Measurements from ENCODE around the gene SART3. TPM values are rescaled to one million over a fixed set of nuclear protein-coding genes. Genes with fewer than 3 reads are reported as not detected.

The SART3 gene
- total and polyA plus RNA-seq, 2 of the 8 experiments (the other 6 are each of a cell fraction or from before 2014, with no cell fraction given), result 16.0 to 103 TPM

DNA sequence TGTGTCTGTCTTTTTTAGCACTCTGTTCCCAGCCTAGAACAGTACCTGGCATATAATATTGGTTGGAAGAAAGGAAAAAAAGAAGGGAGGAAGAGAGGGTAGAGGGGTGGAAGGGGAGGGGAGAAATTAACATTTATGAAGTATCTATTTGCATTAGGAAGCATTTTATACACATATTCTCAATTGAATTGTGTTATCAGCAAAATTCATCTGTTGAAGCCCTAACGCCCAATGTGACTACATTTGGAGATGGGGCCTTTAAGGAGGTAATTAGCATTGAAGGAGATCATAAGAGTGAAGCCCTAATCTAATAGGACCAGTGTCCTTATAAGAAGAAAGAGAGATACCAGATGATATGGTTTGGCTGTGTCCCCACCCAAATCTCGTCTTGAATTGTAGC lies 76.1 kb downstream of the SART3 start:
- Histone ChIP-seq H3K4ac (replicated peaks; ENCODE audit: insufficient read length, low read depth, low read length) (no peak overlapping the region), H3K27me3 (replicated peaks in 1 of 4; ENCODE audit: control insufficient read depth in 3 of 4, extremely low read depth in 1 of 4, insufficient read depth in 3 of 4, low read length in 3 of 4) (no peaks in the 10 kb centered on the region), H2AFZ (ENCODE audit: low read length) (no peak overlapping the region), H3K4me3 (ENCODE audit: extremely low read depth in 1 of 4, insufficient read depth in 2 of 4, low read depth in 3 of 4, low read length in 4 of 4) (no peak overlapping the region), H2BK20ac (ENCODE audit: low read length) (no peak overlapping the region), H3K14ac (ENCODE audit: insufficient read length) (no peak overlapping the region), H4K5ac (ENCODE audit: insufficient read length, low read depth, low read length) (no peak overlapping the region), H2BK15ac (ENCODE audit: low read length) (no peak overlapping the region), H3K4me1 (replicated peaks in 1 of 4; ENCODE audit: control insufficient read depth in 3 of 4, insufficient read depth in 4 of 4, low read length in 3 of 4) (peaks cover 0 to 5% (median 3%) of the 10 kb centered on the region in 4 experiments; a peak in 3 of 7 replicates), H3K4me2 (ENCODE audit: insufficient read depth in 1 of 2, low read depth in 2 of 2, low read length in 2 of 2) (no peak overlapping the region), H3K23me2 (ENCODE audit: low read depth, low read length) (0 out of 2 replicates have a peak, but pooled peaks cover 2% of the 10 kb centered on the region), H4K20me1 (replicated peaks in 1 of 2; ENCODE audit: control insufficient read depth in 1 of 2, insufficient read depth in 2 of 2, low read length in 2 of 2) (no peaks in the 10 kb centered on the region), H4K91ac (replicated peaks; ENCODE audit: insufficient read length, low read length) (no peak overlapping the region), H3K18ac (ENCODE audit: extremely low read depth, low read length) (no peak overlapping the region), H4K8ac (ENCODE audit: extremely low read depth, insufficient read depth, low read length) (no peak overlapping the region), H2AK5ac (ENCODE audit: low read depth, low read length) (no peak overlapping the region), H3K79me1 (ENCODE audit: low read depth, low read length) (no peaks in the 10 kb centered on the region), H3K56ac (replicated peaks; ENCODE audit: insufficient read length, low read depth, low read length) (peak overlapping the region; percentile 73), H3K27ac (ENCODE audit: low read depth, low read length) (no peak overlapping the region), H3K79me2 (ENCODE audit: control insufficient read depth in 1 of 2, insufficient read depth in 2 of 2, low read length in 2 of 2) (no peaks in the 10 kb centered on the region), H3K36me3 (ENCODE audit: control insufficient read depth in 2 of 4, insufficient read depth in 4 of 4, low read length in 3 of 4) (no peaks in the 10 kb centered on the region), H2BK120ac (replicated peaks; ENCODE audit: low read depth, low read length) (no peak overlapping the region), H2BK12ac (ENCODE audit: low read depth, low read length) (no peak overlapping the region), H2BK5ac (ENCODE audit: low read depth, low read length) (no peak overlapping the region), H3K9ac (replicated peaks in 1 of 4; ENCODE audit: extremely low read depth in 1 of 4, low read depth in 3 of 4, low read length in 3 of 4) (no peak overlapping the region), H3K23ac (ENCODE audit: insufficient read length) (no peak overlapping the region), H3K9me3 (ENCODE audit: insufficient read depth in 2 of 2, low read depth in 1 of 2, low read length in 1 of 2) (0 out of 4 replicates have a peak, but pooled peaks cover 0 to 8% of the 10 kb centered on the region in 2 experiments)
- POLR2A ChIA-PET (ENCODE audit: partially characterized antibody), result interaction anchor here (1.4 kb wide), 1 partner anchor 77 kb away, joined by 3 read pairs; the partner anchor contains the start of gene ISCU
- no peak for FAIRE-seq
- CTCF ChIA-PET (ENCODE audit: partially characterized antibody), result interaction anchor here (0.8 to 3.3 kb wide), 5 partner anchors 10 to 494 kb away, joined by 3 to 34 read pairs (median 3); no protein-coding TSS in a partner anchor
- WGBS, 2 experiments (ENCODE audit: extremely low coverage in 1 of 2, insufficient coverage in 1 of 2, insufficient read length in 1 of 2, insufficient replicate concordance in 2 of 2, low coverage in 1 of 2, low lambda C conversion rate in 2 of 2, missing lambda C conversion rate in 1 of 2), result 92% methylated on average over 2 of the region's 2 CpGs; no CpG with 5 or more reads in 1 of the 2 experiments
- no peak for DNase-seq (ENCODE audit: low read depth in 1 of 2, low spot score in 2 of 2)
- TF ChIP-seq SP2 (IDR thresholded peaks at IDR 0.05; ENCODE audit: low read length) (no peak), BACH1 (IDR thresholded peaks at IDR 0.05; ENCODE audit: low read length) (no peak), NRF1 (IDR thresholded peaks at IDR 0.05; ENCODE audit: low read depth, low read length) (no peak), SUZ12 (IDR thresholded peaks at IDR 0.05; ENCODE audit: low read length) (no peak), CEBPB (IDR thresholded peaks at IDR 0.05; ENCODE audit: low read depth, low read length) (no peak), KDM1A (IDR thresholded peaks at IDR 0.05; ENCODE audit: borderline replicate concordance, low read length) (no peak), SIX5 (IDR thresholded peaks at IDR 0.05; ENCODE audit: low read depth, low read length) (no peak), MAFK (IDR thresholded peaks at IDR 0.05; ENCODE audit: low read depth, low read length) (no peak), POLR2AphosphoS5 (IDR thresholded peaks at IDR 0.05; ENCODE audit: low read depth, low read length) (no peak), NANOG (IDR thresholded peaks at IDR 0.05; ENCODE audit: insufficient read depth, low read depth, low read length, poor library complexity, severe bottlenecking) (no peak), YY1 (IDR thresholded peaks at IDR 0.05; ENCODE audit: low read depth, low read length) (no peak), CREB1 (IDR thresholded peaks at IDR 0.05) (no peak)
- TF ChIP-seq, protein P1, sequence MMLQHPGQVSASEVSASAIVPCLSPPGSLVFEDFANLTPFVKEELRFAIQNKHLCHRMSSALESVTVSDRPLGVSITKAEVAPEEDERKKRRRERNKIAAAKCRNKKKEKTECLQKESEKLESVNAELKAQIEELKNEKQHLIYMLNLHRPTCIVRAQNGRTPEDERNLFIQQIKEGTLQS (IDR thresholded peaks at IDR 0.05; ENCODE audit: insufficient read depth, low read depth, low read length), result no peak
- TF ChIP-seq, protein P2, sequence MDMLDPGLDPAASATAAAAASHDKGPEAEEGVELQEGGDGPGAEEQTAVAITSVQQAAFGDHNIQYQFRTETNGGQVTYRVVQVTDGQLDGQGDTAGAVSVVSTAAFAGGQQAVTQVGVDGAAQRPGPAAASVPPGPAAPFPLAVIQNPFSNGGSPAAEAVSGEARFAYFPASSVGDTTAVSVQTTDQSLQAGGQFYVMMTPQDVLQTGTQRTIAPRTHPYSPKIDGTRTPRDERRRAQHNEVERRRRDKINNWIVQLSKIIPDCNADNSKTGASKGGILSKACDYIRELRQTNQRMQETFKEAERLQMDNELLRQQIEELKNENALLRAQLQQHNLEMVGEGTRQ (IDR thresholded peaks at IDR 0.05; ENCODE audit: low read length), result no peak

Measured in H1 (cell line).